GM19467 (cell line): ENCODE results near the gene ZNF282.
"Not testable (repeated sequence)": the region's sequence is repeated elsewhere in the genome, so short reads cannot be mapped to it uniquely, and the experiment has no call there.

Experiments used
- ATAC-seq: cut with Tn5 transposase; IDR thresholded peaks from one replicate; pipeline ENCODE4 v1.9.1; 2021; ENCODE audit warnings: mild to moderate bottlenecking, moderate library complexity; ENCODE audit not compliant: unreplicated experiment

The ZNF282 gene

DNA sequence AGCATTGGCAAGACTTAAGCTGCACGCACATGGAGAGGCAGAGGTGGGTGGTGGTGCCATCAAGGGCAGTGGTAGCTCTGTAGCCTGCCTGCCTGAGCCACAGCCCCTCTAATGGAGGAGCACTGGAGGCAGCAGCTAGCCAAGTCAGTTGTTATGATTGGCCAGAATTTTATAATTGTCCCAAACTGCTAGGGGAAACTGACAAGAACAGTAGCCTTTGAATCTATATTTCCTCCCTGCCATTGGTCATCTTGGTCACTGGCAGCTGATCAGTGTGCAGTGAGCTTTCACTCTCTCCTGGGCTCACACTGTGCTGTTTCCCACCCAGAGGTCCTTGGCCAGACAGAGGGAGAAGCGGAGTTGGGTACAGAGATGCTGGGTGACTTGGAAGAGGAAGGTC, 57.0 kb downstream of the ZNF282 start:
- no peak for ATAC-seq

DNA sequence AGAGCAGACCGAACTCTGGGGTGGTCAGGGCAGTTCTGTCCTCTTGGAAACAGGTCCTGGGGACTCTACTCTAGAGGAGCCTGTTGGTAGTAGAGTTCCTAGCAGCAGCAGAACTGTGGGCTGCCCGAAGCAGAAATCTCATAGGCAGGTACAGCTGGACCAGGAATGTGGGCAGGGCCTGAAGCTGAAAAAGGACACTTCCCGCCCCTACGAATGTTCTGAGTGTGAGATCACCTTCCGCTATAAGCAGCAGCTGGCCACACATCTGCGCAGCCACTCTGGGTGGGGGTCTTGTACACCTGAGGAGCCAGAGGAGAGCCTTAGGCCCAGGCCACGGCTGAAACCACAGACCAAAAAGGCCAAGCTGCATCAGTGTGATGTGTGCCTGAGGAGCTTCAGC, 58.3 kb downstream of the ZNF282 start:
- ATAC-seq: no peak

DNA sequence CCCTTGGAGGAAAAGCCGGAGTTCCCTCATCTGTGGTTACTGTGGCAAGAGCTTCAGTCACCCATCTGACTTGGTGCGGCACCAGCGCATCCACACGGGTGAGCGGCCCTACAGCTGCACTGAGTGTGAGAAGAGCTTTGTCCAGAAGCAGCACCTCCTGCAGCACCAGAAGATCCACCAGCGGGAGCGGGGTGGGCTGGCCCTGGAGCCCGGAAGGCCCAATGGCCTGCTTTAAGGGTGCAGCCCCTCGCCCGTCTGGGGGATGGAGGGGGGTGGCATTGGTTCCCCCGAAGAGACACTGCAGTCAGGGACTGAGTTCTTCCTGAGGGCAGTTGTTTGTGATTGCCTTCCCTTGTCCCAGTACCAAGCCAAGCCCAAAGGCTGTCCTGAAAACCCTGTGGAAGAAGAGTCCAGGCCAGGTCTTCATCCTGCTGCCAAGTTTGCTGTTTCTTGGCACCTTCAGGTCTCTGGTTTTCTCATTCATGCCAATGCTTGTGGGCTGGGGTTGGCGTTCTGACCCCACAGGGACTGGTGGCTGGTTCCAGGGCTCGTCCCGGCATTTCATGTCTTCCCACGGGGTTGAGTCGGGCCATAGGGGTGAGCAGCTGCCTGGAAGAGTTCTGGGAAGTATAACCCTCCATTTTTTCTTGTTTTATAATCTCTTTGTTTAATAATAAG, 59.0 kb downstream of the ZNF282 start:
- no peak for ATAC-seq

DNA sequence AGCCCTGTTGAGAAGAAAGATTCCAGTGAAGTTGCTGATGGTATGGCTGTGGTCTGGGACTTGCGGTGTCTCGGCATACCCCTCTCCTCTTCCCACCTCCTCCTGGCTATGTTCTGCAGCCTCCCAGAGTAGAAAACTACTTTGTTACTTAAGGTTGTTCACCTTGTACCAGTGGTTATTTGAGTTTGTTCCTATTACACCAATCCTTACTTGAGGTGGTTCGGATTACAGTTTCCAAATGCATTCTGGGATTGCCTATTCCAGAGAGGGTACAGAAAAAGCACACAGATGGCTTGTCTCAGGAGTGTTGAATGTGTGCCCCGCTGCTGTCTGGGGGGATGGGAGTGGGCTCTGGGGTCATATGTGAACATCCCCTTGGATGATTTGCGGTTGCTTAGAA, 59.8 kb downstream of the ZNF282 start:
- ATAC-seq: no peak

DNA sequence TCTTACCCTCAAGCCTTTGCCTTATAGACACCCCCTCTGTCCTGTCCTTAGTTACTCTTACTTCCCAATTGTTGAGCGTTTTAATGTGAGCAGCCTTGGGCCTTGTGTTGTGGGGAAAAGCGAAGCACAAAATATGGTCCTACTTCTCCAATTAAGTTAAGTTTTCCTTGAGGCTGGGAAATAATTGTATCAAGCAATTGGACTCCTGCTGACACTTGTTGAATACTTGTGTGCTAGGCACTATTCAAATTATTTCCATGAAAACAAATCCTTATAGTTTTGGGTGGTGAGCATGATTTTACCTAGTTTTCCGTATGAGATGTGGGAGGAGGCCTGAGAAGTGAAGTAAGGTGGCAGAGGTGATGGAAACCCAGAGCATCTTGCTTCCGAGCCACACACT, 61.2 kb downstream of the ZNF282 start:
- no peak for ATAC-seq

DNA sequence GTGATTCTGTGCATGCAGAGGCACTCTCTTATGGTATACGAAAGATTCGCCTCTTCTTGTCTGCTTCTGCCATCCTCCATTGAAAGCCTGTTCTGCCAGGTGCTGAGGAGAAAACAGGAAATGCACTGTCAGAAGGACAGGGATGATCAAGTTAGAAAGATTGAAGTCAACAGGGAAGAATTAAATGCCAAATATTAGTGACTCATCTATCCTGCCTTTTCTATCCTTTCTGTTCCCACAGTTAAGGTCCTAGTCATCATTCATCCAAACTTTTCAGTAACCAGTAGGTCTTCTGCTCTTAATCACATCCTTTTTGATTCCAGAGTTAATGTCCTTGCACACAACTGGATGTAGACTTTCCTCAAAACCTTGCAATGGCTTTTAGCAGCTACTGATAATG, 61.8 kb downstream of the ZNF282 start:
- ATAC-seq: no peak

DNA sequence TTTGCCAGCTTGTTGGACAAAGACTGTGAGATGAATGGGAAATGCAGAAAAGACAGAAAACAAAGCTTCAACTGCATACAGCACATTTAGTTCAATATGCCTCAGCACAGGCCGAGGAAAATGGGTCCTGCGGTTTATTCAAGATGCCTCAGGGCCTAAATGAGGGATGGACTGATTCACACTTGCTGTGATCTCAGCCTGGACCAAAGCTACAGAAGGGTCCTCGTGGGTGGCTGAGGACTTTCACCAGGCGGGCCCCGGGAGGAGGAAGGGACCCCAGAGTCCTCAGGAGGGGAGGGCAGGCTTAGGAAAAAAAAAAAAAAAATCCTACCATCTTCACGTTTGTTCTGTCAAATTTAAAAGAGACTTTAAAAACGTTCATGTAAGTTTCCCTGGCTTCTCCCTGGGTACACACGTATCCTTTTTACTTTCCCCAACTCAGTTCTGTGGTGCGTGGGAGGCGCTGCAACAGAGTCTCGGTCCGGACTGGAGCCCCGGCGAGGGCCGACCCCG, 66.0 kb downstream of the ZNF282 start:
- no peak for ATAC-seq

DNA sequence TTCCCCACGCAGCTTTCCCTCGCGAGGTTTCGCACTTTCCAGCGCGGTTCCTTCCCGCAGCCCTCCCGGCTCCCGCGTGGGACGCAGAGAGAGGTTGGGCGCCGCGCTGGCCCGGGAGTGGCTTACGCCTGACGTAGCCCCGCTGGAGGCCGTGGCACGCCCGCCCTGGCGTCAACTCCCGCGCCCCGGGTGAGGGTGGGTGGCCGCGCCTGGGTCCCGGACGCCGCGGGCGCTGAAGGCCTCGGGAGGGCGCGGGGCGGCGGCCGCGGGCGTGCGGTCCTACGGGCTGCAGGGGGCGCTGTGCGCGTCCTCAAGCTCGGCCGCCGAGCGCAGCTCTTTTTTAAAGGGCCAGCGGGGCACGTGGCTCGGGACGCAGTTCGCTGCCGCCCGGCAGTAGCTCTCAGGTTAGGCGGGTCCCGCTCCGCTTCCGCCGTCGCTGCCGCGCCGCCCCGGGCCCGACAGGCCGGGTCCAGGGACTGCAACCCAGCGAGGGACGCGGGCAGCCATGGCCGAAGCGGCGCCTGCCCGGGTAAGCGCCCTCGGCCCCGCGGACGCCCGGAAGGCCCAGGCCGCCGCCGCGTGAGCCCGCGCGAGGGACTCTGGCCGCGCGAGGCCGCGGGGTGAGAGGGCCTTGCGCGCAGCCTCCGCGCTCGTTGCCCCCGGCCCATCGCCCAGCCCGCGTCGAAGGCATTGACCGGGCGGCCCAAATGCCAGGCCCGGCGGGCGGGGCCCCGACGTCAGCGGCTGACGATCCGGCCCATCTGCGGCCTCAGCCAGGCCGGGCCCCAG, 66.7 kb downstream of the ZNF282 start, which contains the start of gene ZNF783:
Gene ZNF783, plus strand, starts transcription at position 368 of the 789 bp plus-strand sequence. Its CDS starts 138 bp downstream, at position 506.
- ATAC-seq: peak; percentile 87

DNA sequence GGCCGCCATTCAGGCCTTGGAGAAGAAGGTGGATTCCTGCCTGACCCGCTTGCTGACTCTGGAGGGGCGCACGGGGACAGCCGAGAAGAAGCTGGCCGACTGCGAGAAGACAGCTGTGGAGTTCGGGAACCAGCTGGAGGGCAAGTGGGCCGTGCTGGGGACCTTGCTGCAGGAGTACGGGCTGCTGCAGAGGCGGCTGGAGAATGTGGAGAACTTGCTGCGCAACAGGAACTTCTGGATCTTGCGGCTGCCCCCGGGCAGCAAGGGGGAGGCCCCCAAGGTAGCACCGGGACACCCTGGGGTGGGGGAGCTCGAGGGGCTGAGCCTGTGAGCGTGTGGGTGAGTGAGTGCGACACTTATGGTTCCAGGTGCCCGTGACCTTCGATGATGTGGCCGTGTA, 71.1 kb downstream of the ZNF282 start:
- no peak for ATAC-seq

DNA sequence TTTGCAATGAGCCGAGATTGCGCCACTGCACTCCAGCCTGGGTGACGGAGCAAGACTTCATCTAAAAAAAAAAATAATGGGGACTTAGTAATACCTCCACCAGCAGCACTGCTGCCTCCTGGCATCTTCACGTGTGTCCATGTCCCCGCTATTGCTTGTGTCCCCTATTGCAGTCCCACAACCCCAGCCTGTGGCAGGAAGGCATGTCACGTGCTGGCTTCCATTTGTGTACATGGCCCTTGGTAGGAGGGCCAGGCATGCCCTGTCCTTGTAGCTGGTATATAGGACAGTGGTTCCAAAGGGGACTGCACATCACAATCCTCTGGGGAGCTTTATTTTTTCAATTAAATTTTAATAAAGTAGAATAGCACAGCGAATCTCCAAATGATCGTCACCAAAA, 72.4 kb downstream of the ZNF282 start:
- no peak for ATAC-seq

DNA sequence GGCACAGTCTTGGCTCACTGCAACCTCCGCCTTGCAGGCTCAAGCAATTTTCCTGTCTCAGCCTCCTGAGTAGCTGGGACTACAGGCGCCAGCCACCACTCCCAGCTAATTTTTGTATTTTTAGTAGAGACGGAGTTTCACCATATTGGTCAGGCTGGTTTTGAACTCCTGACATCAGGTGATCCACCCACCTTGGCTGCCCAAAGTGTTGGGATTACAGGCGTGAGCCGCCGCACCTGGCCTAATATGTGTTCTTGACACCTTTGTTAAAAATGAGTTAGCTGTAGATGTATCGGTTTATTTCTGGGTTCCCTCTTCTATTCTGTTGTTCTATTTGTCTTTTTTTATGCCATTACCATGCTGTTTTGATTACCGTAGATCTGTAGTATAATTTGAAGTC, 79.1 kb downstream of the ZNF282 start:
- not testable (repeated sequence) for ATAC-seq
